Smooth muscle cell (in vitro differentiated cells): ENCODE measurements around the gene CEP126. TPM values are rescaled to one million over a fixed set of nuclear protein-coding genes. Genes with fewer than 3 reads are reported as not detected.

ENCODE experiments used
- DNase-seq: peaks from one replicate; lab custom pipeline; 2025; ENCODE audit not compliant: unreplicated experiment; lab: John Stamatoyannopoulos, UW
- H2AFZ ChIP-seq: fragments of 200-600 bp; sonication (generic); 2 replicates; pipeline ENCODE4 v1.6.0; 2016; ENCODE audit warnings: antibody characterized with exemption, low read depth, mild to moderate bottlenecking
- H3F3A ChIP-seq: fragments of 200-600 bp; sonication (generic); 2 replicates; pipeline ENCODE4 v1.6.0; 2017; ENCODE audit warnings: antibody characterized with exemption, low read depth
- H3K27ac ChIP-seq: fragments of 200-600 bp; sonication (generic); 2 replicates; pipeline ENCODE4 v1.5.1; 2016; ENCODE audit warnings: low read depth, mild to moderate bottlenecking
- H3K27me3 ChIP-seq: fragments of 200-600 bp; sonication (generic); 2 replicates; pipeline ENCODE4 v1.6.1; 2016; ENCODE audit warnings: low read depth, mild to moderate bottlenecking
- H3K36me3 ChIP-seq: fragments of 200-600 bp; sonication (generic); 2 replicates; pipeline ENCODE4 v1.5.1; 2016; ENCODE audit warnings: low read depth
- H3K4me1 ChIP-seq: fragments of 200-600 bp; sonication (generic); 2 replicates; pipeline ENCODE4 v1.5.1; 2016; ENCODE audit warnings: low read depth
- H3K4me2 ChIP-seq: fragments of 200-600 bp; sonication (generic); 2 replicates; pipeline ENCODE4 v1.6.0; 2016; ENCODE audit warnings: mild to moderate bottlenecking
- H3K4me3 ChIP-seq: fragments of 200-600 bp; sonication (generic); 2 replicates; pipeline ENCODE4 v1.5.1; 2016; ENCODE audit warnings: mild to moderate bottlenecking
- H3K79me2 ChIP-seq: fragments of 200-600 bp; sonication (generic); 2 replicates; pipeline ENCODE4 v1.6.0; 2016; ENCODE audit warnings: low read depth, mild to moderate bottlenecking
- H3K9ac ChIP-seq: fragments of 200-600 bp; sonication (generic); 2 replicates; pipeline ENCODE4 v1.6.0; 2016; ENCODE audit warnings: low read depth
- H3K9me3 ChIP-seq: fragments of 200-600 bp; sonication (generic); replicated peaks from 2 replicates; pipeline ENCODE4 v1.5.1; 2016; ENCODE audit warnings: low read depth
- H4K20me1 ChIP-seq: fragments of 200-600 bp; sonication (generic); 2 replicates; pipeline ENCODE4 v1.6.0; 2016; ENCODE audit warnings: low read depth
- CTCF ChIP-seq: fragments of 200-600 bp; sonication (generic); IDR thresholded peaks from 2 replicates; pipeline ENCODE4 v1.5.1; 2017; ENCODE audit warnings: borderline replicate concordance, mild to moderate bottlenecking, antibody characterized with exemption; ENCODE audit not compliant: insufficient read depth, poor library complexity, severe bottlenecking
- WGBS: methylation state at CpG from one replicate; pipeline ENCODE4 v1.1.7; 2016; ENCODE audit warnings: low lambda C conversion rate; 5-methylcytosine and 5-hydroxymethylcytosine counted together
- polyA plus RNA-seq: library from polyadenylated mRNA; unstranded; fragments of >200 nt; fragmentation: Nextera tagmentation; extraction: Ambion mirVana; gene quantifications from 2 replicates; pipeline ENCODE4 v1.2.1, GENCODE V29; 2016
- total RNA-seq: library from RNA; depleted of rRNA; stranded (reverse); fragments of >200 nt; gene quantifications from 2 replicates; pipeline ENCODE4 v1.2.3, GENCODE V29; 2014

Gene CEP126
- total and polyA plus RNA-seq, 2 experiments from 2014 or later: 1.6 to 2.3 TPM

GRCh38 chr11:101923554-101923953 lies 8.7 kb downstream of the CEP126 start:
- no peak overlapping the region for H3K9ac ChIP-seq
- H3K4me3 ChIP-seq: no peak overlapping the region
- H3K79me2 ChIP-seq: no peaks in the 10 kb centered on the region
- H3K27me3 ChIP-seq: no peaks in the 10 kb centered on the region
- no peak overlapping the region for H3K4me2 ChIP-seq
- no peak overlapping the region for H2AFZ ChIP-seq
- 96% methylated on average over 2 of the region's 2 CpGs for WGBS
- DNase-seq: no peak
- no peaks in the 10 kb centered on the region for H3F3A ChIP-seq
- no peaks in the 10 kb centered on the region for H3K9me3 ChIP-seq
- TF ChIP-seq CTCF: no peak
- H3K27ac ChIP-seq: no peak overlapping the region
- no peaks in the 10 kb centered on the region for H3K4me1 ChIP-seq
- no peaks in the 10 kb centered on the region for H4K20me1 ChIP-seq
- no peaks in the 10 kb centered on the region for H3K36me3 ChIP-seq

GRCh38 chr11:101929294-101929915 lies 14.6 kb downstream of the CEP126 start:
- H3K4me2 ChIP-seq: no peak overlapping the region
- H3K36me3 ChIP-seq: no peaks in the 10 kb centered on the region
- no peak for DNase-seq
- H2AFZ ChIP-seq: no peak overlapping the region
- H3F3A ChIP-seq: no peaks in the 10 kb centered on the region
- H3K4me1 ChIP-seq: no peaks in the 10 kb centered on the region
- H3K27ac ChIP-seq: no peak overlapping the region
- 88% methylated on average over 5 of the region's 5 CpGs for WGBS
- no peak overlapping the region for H3K4me3 ChIP-seq
- no peaks in the 10 kb centered on the region for H4K20me1 ChIP-seq
- TF ChIP-seq CTCF: no peak
- no peaks in the 10 kb centered on the region for H3K9me3 ChIP-seq
- H3K79me2 ChIP-seq: no peaks in the 10 kb centered on the region
- H3K27me3 ChIP-seq: no peaks in the 10 kb centered on the region
- no peak overlapping the region for H3K9ac ChIP-seq

GRCh38 chr11:101931692-101932091 lies 16.9 kb downstream of the CEP126 start:
- no peak overlapping the region for H3K27ac ChIP-seq
- DNase-seq: no peak
- no peak for TF ChIP-seq CTCF
- no peak overlapping the region for H3K4me2 ChIP-seq
- WGBS: 97% methylated on average over 6 of the region's 6 CpGs
- H3K4me3 ChIP-seq: no peak overlapping the region
- H3K4me1 ChIP-seq: no peaks in the 10 kb centered on the region
- H2AFZ ChIP-seq: no peak overlapping the region
- no peaks in the 10 kb centered on the region for H4K20me1 ChIP-seq
- no peaks in the 10 kb centered on the region for H3K9me3 ChIP-seq
- H3K27me3 ChIP-seq: no peaks in the 10 kb centered on the region
- H3F3A ChIP-seq: no peaks in the 10 kb centered on the region
- no peaks in the 10 kb centered on the region for H3K79me2 ChIP-seq
- no peaks in the 10 kb centered on the region for H3K36me3 ChIP-seq
- no peak overlapping the region for H3K9ac ChIP-seq

GRCh38 chr11:101940901-101941520 lies 26.2 kb downstream of the CEP126 start:
- H2AFZ ChIP-seq: no peak overlapping the region
- no peaks in the 10 kb centered on the region for H3K4me1 ChIP-seq
- H4K20me1 ChIP-seq: no peaks in the 10 kb centered on the region
- no peaks in the 10 kb centered on the region for H3K9me3 ChIP-seq
- no peaks in the 10 kb centered on the region for H3K36me3 ChIP-seq
- no peak overlapping the region for H3K4me2 ChIP-seq
- no peaks in the 10 kb centered on the region for H3K27me3 ChIP-seq
- no peak for TF ChIP-seq CTCF
- H3F3A ChIP-seq: no peaks in the 10 kb centered on the region
- H3K9ac ChIP-seq: no peak overlapping the region
- WGBS: 92% methylated on average over 3 of the region's 3 CpGs
- H3K79me2 ChIP-seq: no peaks in the 10 kb centered on the region
- H3K27ac ChIP-seq: no peak overlapping the region
- DNase-seq: no peak
- H3K4me3 ChIP-seq: no peak overlapping the region
